Measurements from ENCODE around the gene DNM2.
A peak's percentile ranks its signal among the peaks of the same experiment; 100 is the strongest.

DNM2 gene

DNA sequence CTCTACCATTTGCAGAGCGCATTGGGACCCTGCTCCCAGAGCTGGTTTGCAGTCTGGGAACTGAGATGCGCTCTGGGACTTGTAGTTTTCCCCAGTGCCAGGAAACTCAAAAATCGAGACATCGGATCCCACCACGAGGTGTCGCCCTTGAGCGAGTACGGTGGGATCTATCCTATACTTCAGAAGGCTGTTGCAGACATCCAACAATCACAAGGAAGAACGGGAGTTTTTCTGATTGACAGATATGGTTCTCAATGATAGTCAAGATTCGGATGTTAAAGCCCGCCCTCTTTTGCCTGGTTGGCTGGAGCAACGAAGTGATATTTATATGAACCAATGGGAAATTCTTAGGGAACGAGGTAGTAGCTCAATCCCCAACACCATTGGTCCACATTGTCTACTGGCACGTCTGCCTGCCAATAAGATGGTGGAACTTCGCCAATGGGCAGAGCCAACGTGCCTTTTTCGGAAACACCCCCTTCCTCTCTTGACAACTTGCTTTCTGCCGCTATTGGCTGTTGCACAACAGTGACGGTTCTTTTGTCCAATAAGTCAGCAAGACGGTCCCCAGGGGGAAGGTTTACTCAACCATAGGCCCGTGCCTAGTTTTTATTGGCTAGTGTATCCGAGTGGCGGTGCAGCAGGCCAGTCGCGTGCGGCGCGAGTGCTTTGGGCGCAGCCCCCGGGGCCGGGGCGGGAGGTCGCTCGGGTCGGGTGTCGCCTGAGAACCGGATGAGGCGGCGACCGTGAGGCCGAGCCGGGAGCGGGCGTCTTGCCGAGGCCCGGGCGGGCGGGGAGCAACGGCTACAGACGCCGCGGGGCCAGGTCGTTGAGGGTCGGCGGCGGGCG is at the start of gene DNM2:
Gene DNM2, plus strand, starts transcription at position 724 of the 849 bp plus-strand sequence. CDS start 164 bp downstream, outside the sequence.
- no peaks in the 10 kb centered on the region for H3K27me3 ChIP-seq (replicated peaks; ENCODE audit: insufficient read depth, low read length)
- DNase-seq: peak; percentile 100
- H3K79me2 ChIP-seq (ENCODE audit: low read length): peaks cover 45% of the 10 kb centered on the region
- H3K4me1 ChIP-seq (ENCODE audit: low read length): peaks cover 11% of the 10 kb centered on the region; the same call in 1 of the 2 replicates
- peak within 1 kb of the TSS; percentile 89 for H3K9ac ChIP-seq (ENCODE audit: low read length)
- H3K4me2 ChIP-seq (ENCODE audit: low read depth, low read length): peak within 1 kb of the TSS; percentile 90
- peak within 1 kb of the TSS; percentile 94 for H2AFZ ChIP-seq (ENCODE audit: low read length)
- peak within 1 kb of the TSS; percentile 59; the same call in 1 of the 2 replicates for H3K27ac ChIP-seq (ENCODE audit: low read length)
- no peaks in the 10 kb centered on the region for H3K36me3 ChIP-seq (replicated peaks; ENCODE audit: insufficient read depth, low read length)
- TF ChIP-seq, protein P1, sequence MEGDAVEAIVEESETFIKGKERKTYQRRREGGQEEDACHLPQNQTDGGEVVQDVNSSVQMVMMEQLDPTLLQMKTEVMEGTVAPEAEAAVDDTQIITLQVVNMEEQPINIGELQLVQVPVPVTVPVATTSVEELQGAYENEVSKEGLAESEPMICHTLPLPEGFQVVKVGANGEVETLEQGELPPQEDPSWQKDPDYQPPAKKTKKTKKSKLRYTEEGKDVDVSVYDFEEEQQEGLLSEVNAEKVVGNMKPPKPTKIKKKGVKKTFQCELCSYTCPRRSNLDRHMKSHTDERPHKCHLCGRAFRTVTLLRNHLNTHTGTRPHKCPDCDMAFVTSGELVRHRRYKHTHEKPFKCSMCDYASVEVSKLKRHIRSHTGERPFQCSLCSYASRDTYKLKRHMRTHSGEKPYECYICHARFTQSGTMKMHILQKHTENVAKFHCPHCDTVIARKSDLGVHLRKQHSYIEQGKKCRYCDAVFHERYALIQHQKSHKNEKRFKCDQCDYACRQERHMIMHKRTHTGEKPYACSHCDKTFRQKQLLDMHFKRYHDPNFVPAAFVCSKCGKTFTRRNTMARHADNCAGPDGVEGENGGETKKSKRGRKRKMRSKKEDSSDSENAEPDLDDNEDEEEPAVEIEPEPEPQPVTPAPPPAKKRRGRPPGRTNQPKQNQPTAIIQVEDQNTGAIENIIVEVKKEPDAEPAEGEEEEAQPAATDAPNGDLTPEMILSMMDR (IDR thresholded peaks at IDR 0.05; ENCODE audit: low read length): peak; percentile 82
- TF ChIP-seq EZH2phosphoT487 (IDR thresholded peaks at IDR 0.05; ENCODE audit: low read length): no peak
- H3K9me3 ChIP-seq (replicated peaks; ENCODE audit: insufficient read depth, low read length): no peaks in the 10 kb centered on the region
- H4K20me1 ChIP-seq (ENCODE audit: insufficient read depth, low read length): peaks cover 23% of the 10 kb centered on the region
- H3K9me2 ChIP-seq (replicated peaks; ENCODE audit: insufficient read depth, low read length): no peaks in the 10 kb centered on the region
- no peaks in the 10 kb centered on the region for H3F3A ChIP-seq (ENCODE audit: insufficient read depth, low read length)
- H3K4me3 ChIP-seq (ENCODE audit: low read length): peak within 1 kb of the TSS; percentile 98

DNA sequence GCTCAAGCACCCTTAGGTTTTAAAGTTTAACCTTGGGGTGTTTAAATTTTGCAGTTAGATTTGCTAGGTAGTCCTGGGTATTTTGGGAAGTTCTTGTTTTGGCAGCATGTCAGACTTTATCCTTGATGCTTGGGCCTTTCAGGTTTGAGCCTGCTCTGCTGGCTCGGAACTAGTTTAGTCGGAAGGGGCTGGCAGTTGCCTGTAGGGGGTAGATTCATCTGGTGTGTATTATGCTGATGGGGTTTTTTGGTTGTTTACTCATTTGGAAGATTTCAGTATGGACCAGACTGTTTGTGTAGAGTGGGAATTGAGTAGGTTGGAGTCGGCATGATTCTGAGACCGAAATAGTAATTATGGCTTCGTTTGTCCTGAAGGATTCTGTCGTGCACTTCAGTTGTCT is 48.6 kb upstream of the DNM2 start:
- DNase-seq: no peak
- Histone ChIP-seq H3F3A (ENCODE audit: insufficient read depth, low read length) (peaks cover 22% of the 10 kb centered on the region), H3K9me2 (replicated peaks; ENCODE audit: insufficient read depth, low read length) (no peaks in the 10 kb centered on the region), H3K27me3 (replicated peaks; ENCODE audit: insufficient read depth, low read length) (no peaks in the 10 kb centered on the region), H3K36me3 (replicated peaks; ENCODE audit: insufficient read depth, low read length) (peaks cover 8% of the 10 kb centered on the region; the same call in 1 of the 2 replicates), H3K4me2 (ENCODE audit: low read depth, low read length) (no peak overlapping the region), H4K20me1 (ENCODE audit: insufficient read depth, low read length) (peaks cover 68% of the 10 kb centered on the region), H3K9me3 (replicated peaks; ENCODE audit: insufficient read depth, low read length) (no peaks in the 10 kb centered on the region), H2AFZ (ENCODE audit: low read length) (no peak overlapping the region), H3K27ac (ENCODE audit: low read length) (no peak overlapping the region), H3K9ac (ENCODE audit: low read length) (no peak overlapping the region), H3K79me2 (ENCODE audit: low read length) (peaks cover 100% of the 10 kb centered on the region), H3K4me3 (ENCODE audit: low read length) (no peak overlapping the region), H3K4me1 (ENCODE audit: low read length) (peaks cover 23% of the 10 kb centered on the region)
- TF ChIP-seq, protein P1 (IDR thresholded peaks at IDR 0.05; ENCODE audit: low read length): no peak
- TF ChIP-seq EZH2 (optimal IDR thresholded peaks at IDR 0.05; ENCODE audit: low read depth, low read length): no peak
- TF ChIP-seq EZH2phosphoT487 (IDR thresholded peaks at IDR 0.05; ENCODE audit: low read length): no peak

DNA sequence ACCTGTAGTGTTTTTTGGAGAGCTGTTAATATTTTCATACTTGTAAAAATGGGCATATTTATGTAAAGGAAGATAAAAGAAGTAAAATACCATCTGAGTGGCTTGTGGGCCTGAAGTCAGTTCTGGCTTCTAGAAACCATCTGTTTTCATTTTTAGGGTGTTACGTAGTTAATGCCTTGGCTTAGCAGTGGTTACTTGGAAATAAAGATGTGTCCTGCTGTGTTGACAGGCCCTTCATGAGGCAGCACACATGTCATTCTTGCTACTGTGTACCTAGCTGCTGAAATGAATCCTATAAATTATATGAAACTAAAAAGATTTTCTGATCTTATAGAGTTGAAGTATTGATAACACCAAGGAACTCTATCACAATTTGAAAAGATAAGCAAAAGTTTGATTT is 47.7 kb upstream of the DNM2 start:
- Histone ChIP-seq H3K4me1 (ENCODE audit: low read length) (peaks cover 23% of the 10 kb centered on the region), H3K79me2 (ENCODE audit: low read length) (peaks cover 100% of the 10 kb centered on the region), H3K36me3 (replicated peaks; ENCODE audit: insufficient read depth, low read length) (peaks cover 11% of the 10 kb centered on the region; the same call in 1 of the 2 replicates), H2AFZ (ENCODE audit: low read length) (no peak overlapping the region), H3K9ac (ENCODE audit: low read length) (no peak overlapping the region), H3K27ac (ENCODE audit: low read length) (no peak overlapping the region), H3K27me3 (replicated peaks; ENCODE audit: insufficient read depth, low read length) (no peaks in the 10 kb centered on the region), H3K9me3 (replicated peaks; ENCODE audit: insufficient read depth, low read length) (no peaks in the 10 kb centered on the region), H4K20me1 (ENCODE audit: insufficient read depth, low read length) (peaks cover 63% of the 10 kb centered on the region), H3K4me2 (ENCODE audit: low read depth, low read length) (no peak overlapping the region), H3F3A (ENCODE audit: insufficient read depth, low read length) (peaks cover 22% of the 10 kb centered on the region), H3K4me3 (ENCODE audit: low read length) (no peak overlapping the region), H3K9me2 (replicated peaks; ENCODE audit: insufficient read depth, low read length) (no peaks in the 10 kb centered on the region)
- TF ChIP-seq EZH2 (optimal IDR thresholded peaks at IDR 0.05; ENCODE audit: low read depth, low read length) (no peak), EZH2phosphoT487 (IDR thresholded peaks at IDR 0.05; ENCODE audit: low read length) (no peak)
- TF ChIP-seq, protein P1 (IDR thresholded peaks at IDR 0.05; ENCODE audit: low read length): no peak
- DNase-seq: no peak
